Ascending aorta (tissue), 2 donors: Measurements from ENCODE around the gene ATP1A2. TPM values are rescaled to one million over a fixed set of nuclear protein-coding genes. Genes with fewer than 3 reads are reported as not detected.

ENCODE experiments used
- DNase-seq, 2 donors: peaks; one replicate each; pipeline ENCODE4 v3.0.0-alpha.2; 2019; ENCODE audit warnings: low spot score in 2 of 2
- H3K27ac ChIP-seq, 2 donors: fragments of 200-600 bp; sonication (generic); one replicate each; pipeline ENCODE4 v1.5.1; 2016 to 2017; ENCODE audit warnings: mild to moderate bottlenecking in 1 of 2
- H3K27me3 ChIP-seq: fragments of 200-600 bp; sonication (generic); one replicate; pipeline ENCODE4 v1.5.1; 2017
- H3K36me3 ChIP-seq, 2 donors: fragments of 200-600 bp; sonication (generic); one replicate each; pipeline ENCODE4 v1.5.1; 2016
- H3K4me1 ChIP-seq, 2 donors: fragments of 200-600 bp; sonication (generic); one replicate each; pipeline ENCODE4 v1.5.1; 2016 to 2017; ENCODE audit warnings: mild to moderate bottlenecking in 1 of 2
- H3K4me3 ChIP-seq, 2 donors: fragments of 200-600 bp; sonication (generic); one replicate each; pipeline ENCODE4 v1.5.1; 2016 to 2017; ENCODE audit warnings: mild to moderate bottlenecking in 1 of 2
- H3K9me3 ChIP-seq, 2 donors: fragments of 200-600 bp; sonication (generic); one replicate each; pipeline ENCODE4 v1.5.1; 2016
- CTCF ChIP-seq, 3 experiments: fragments of 200-600 bp in 2 of 3; fragments of 450-650 bp in 1 of 3; sonication (generic) in 2 of 3; IDR thresholded peaks; one replicate each; pipeline ENCODE4 v1.5.1; 2016 to 2019; ENCODE audit warnings: antibody characterized with exemption in 3 of 3, mild to moderate bottlenecking in 1 of 3, moderate library complexity in 1 of 3
- intact Hi-C: fragments of 100-400 bp; cut with DNase I; formaldehyde crosslinking; loops from one replicate; pipeline ENCODE4 v1.15.1; 2023
- total RNA-seq: library from RNA; depleted of rRNA; stranded (reverse); fragments of >200 nt; gene quantifications from one replicate; pipeline ENCODE4 v1.1.0, GENCODE V29; 2016

ATP1A2 gene
- total RNA-seq, 1 donor from 2014 or later, result 316 TPM

GRCh38 chr1:160092366-160093068 lies 23.0 kb upstream of the ATP1A2 start:
- H3K27me3 ChIP-seq, result no peaks in the 10 kb centered on the region
- H3K9me3 ChIP-seq, result no peaks in the 10 kb centered on the region
- no peak for TF ChIP-seq CTCF (IDR thresholded peaks at IDR 0.05)
- no peak overlapping the region for H3K27ac ChIP-seq
- peaks cover 16 to 17% of the 10 kb centered on the region in 2 donors for H3K4me1 ChIP-seq
- H3K36me3 ChIP-seq, result peaks cover 47 to 64% of the 10 kb centered on the region in 2 donors
- no peak for DNase-seq
- intact Hi-C loops, result no loop called here
- H3K4me3 ChIP-seq, result no peak overlapping the region

- Histone ChIP-seq H3K9me3 (no peaks in the 10 kb centered on the region), H3K4me3 (no peak overlapping the region), H3K36me3 (peaks cover 47 to 64% of the 10 kb centered on the region in 2 donors), H3K27me3 (no peaks in the 10 kb centered on the region), H3K4me1 (peaks cover 16 to 17% of the 10 kb centered on the region in 2 donors), H3K27ac (no peak overlapping the region)
- TF ChIP-seq CTCF (IDR thresholded peaks at IDR 0.05), result no peak
- intact Hi-C loops, result no loop called here
- no peak for DNase-seq
Measured at GRCh38 chr1:160093069-160093395, 22.5 kb upstream of the ATP1A2 start.

GRCh38 chr1:160093624-160094290 lies 21.8 kb upstream of the ATP1A2 start:
- Histone ChIP-seq H3K4me3 (no peak overlapping the region), H3K27me3 (no peaks in the 10 kb centered on the region), H3K27ac (no peak overlapping the region), H3K9me3 (no peaks in the 10 kb centered on the region), H3K36me3 (peaks cover 44 to 58% of the 10 kb centered on the region in 2 donors), H3K4me1 (peaks cover 16 to 17% of the 10 kb centered on the region in 2 donors)
- intact Hi-C loops, result no loop called here
- DNase-seq, result no peak
- no peak for TF ChIP-seq CTCF (IDR thresholded peaks at IDR 0.05)

- no peak for DNase-seq
- no peak overlapping the region for H3K27ac ChIP-seq
- no peaks in the 10 kb centered on the region for H3K9me3 ChIP-seq
- intact Hi-C loops, result no loop called here
- no peak for TF ChIP-seq CTCF (IDR thresholded peaks at IDR 0.05)
- H3K4me3 ChIP-seq, result no peak overlapping the region
- H3K36me3 ChIP-seq, result peaks cover 44 to 53% of the 10 kb centered on the region in 2 donors
- H3K27me3 ChIP-seq, result no peaks in the 10 kb centered on the region
- peaks cover 16 to 17% of the 10 kb centered on the region in 2 donors for H3K4me1 ChIP-seq
Measured at GRCh38 chr1:160094291-160094625, 21.3 kb upstream of the ATP1A2 start.

GRCh38 chr1:160094806-160095205 lies 20.8 kb upstream of the ATP1A2 start:
- H3K4me1 ChIP-seq, result peaks cover 16 to 17% of the 10 kb centered on the region in 2 donors
- H3K27me3 ChIP-seq, result no peaks in the 10 kb centered on the region
- intact Hi-C loops, result loop anchor here (5.0 kb wide), 2 partner anchors 173 to 247 kb away; partner anchors contain the start of genes COPA and NCSTN
- DNase-seq, result no peak
- no peak overlapping the region for H3K4me3 ChIP-seq
- peaks cover 44 to 47% of the 10 kb centered on the region in 2 donors for H3K36me3 ChIP-seq
- H3K27ac ChIP-seq, result no peak overlapping the region
- H3K9me3 ChIP-seq, result no peaks in the 10 kb centered on the region
- TF ChIP-seq CTCF (IDR thresholded peaks at IDR 0.05), result no peak
